DOHH2 (cell line): ENCODE measurements around the gene REC114.

ENCODE experiments used
- H3F3A ChIP-seq: fragments of 200-600 bp; sonication (generic), shearing (Covaris generic); 2 replicates; pipeline ENCODE4 v1.6.0; 2016; ENCODE audit warnings: antibody characterized with exemption, mild to moderate bottlenecking; ENCODE audit not compliant: control insufficient read depth, insufficient read depth
- H3K27ac ChIP-seq: fragments of 200-600 bp; sonication (generic); 2 replicates; pipeline ENCODE4 v1.5.1; 2014; ENCODE audit warnings: low read depth, mild to moderate bottlenecking, low read length, moderate library complexity
- H3K27me3 ChIP-seq: fragments of 200-600 bp; sonication (generic); 2 replicates; pipeline ENCODE4 v1.6.1; 2014; ENCODE audit warnings: mild to moderate bottlenecking, low read length, mixed read lengths; ENCODE audit not compliant: control insufficient read depth
- H3K36me3 ChIP-seq: fragments of 200-600 bp; sonication (generic); 2 replicates; pipeline ENCODE4 v1.6.1; 2014; ENCODE audit warnings: mild to moderate bottlenecking, low read length, moderate library complexity, mixed read lengths; ENCODE audit not compliant: control insufficient read depth
- H3K4me1 ChIP-seq: fragments of 200-600 bp; sonication (generic); 2 replicates; pipeline ENCODE4 v1.6.1; 2014; ENCODE audit warnings: mild to moderate bottlenecking, low read length, mixed read lengths; ENCODE audit not compliant: control insufficient read depth
- H3K4me2 ChIP-seq: fragments of 200-600 bp; sonication (generic); 2 replicates; pipeline ENCODE4 v1.6.0; 2014; ENCODE audit warnings: mild to moderate bottlenecking, low read length, moderate library complexity
- H3K4me3 ChIP-seq: fragments of 200-600 bp; sonication (generic); 2 replicates; pipeline ENCODE4 v1.5.1; 2014; ENCODE audit warnings: mild to moderate bottlenecking, low read length, mixed read lengths
- H3K79me2 ChIP-seq: fragments of 200-600 bp; sonication (generic); 2 replicates; pipeline ENCODE4 v1.6.1; 2014; ENCODE audit warnings: mild to moderate bottlenecking, low read length, mixed read lengths; ENCODE audit not compliant: control insufficient read depth
- H3K9me2 ChIP-seq: fragments of 200-600 bp; sonication (generic); replicated peaks from 2 replicates; pipeline ENCODE4 v1.6.1; 2014; ENCODE audit warnings: mild to moderate bottlenecking, low read length, mixed read lengths; ENCODE audit not compliant: control insufficient read depth
- H3K9me3 ChIP-seq: fragments of 200-600 bp; sonication (generic); 2 replicates; pipeline ENCODE4 v1.6.1; 2014; ENCODE audit warnings: antibody characterized with exemption, low read length, mixed read lengths; ENCODE audit not compliant: control insufficient read depth, insufficient read depth
- H4K20me1 ChIP-seq: fragments of 200-600 bp; sonication (generic); 2 replicates; pipeline ENCODE4 v1.6.0; 2014; ENCODE audit warnings: low read depth, mild to moderate bottlenecking, antibody characterized with exemption, low read length, moderate library complexity; ENCODE audit not compliant: control insufficient read depth, insufficient read depth
- EZH2phosphoT487 ChIP-seq: fragments of 200-600 bp; sonication (generic); IDR thresholded peaks from 2 replicates; pipeline ENCODE4 v1.6.1; 2017; ENCODE audit warnings: borderline replicate concordance, mild to moderate bottlenecking, antibody characterized with exemption, low read length, moderate library complexity, mixed read lengths
- TF ChIP-seq, protein P1 (sequence below): fragments of 200-600 bp; sonication (generic); IDR thresholded peaks from one replicate; pipeline ENCODE4 v1.5.1; 2014; ENCODE audit warnings: antibody characterized with exemption, mild to moderate bottlenecking, low read depth, low read length; ENCODE audit not compliant: poor library complexity, severe bottlenecking

The REC114 gene, protein sequence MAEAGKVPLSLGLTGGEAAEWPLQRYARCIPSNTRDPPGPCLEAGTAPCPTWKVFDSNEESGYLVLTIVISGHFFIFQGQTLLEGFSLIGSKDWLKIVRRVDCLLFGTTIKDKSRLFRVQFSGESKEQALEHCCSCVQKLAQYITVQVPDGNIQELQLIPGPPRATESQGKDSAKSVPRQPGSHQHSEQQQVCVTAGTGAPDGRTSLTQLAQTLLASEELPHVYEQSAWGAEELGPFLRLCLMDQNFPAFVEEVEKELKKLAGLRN

DNA sequence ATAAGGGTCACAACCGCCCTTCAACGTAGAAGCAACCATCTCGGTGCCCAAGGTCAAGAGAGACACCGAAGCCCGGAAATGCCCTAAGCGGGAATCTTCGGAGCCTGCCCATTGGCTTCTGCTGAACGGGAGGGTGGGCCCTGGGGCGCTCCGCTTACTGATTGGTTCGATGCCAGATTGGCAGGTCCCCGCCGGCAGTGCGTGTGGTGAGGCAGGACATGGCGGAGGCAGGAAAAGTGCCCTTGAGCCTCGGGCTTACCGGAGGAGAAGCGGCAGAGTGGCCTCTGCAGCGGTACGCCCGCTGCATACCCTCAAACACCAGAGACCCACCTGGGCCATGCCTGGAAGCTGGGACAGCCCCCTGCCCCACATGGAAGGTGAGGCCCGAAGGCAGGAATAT, at the start of gene REC114:
REC114 (plus strand) TSS at position 197 of the 400 bp plus-strand sequence; CDS start at position 219, 22 bp downstream.
- Histone ChIP-seq H3F3A (no peaks in the 10 kb centered on the region), H3K4me3 (no peak within 1 kb of the TSS), H3K27me3 (peaks cover 1% of the 10 kb centered on the region; the same call in 1 of the 2 replicates), H3K4me1 (no peaks in the 10 kb centered on the region), H3K9me2 (no peaks in the 10 kb centered on the region), H3K4me2 (no peak within 1 kb of the TSS), H3K36me3 (no peaks in the 10 kb centered on the region), H3K27ac (no peak within 1 kb of the TSS), H4K20me1 (no peaks in the 10 kb centered on the region), H3K79me2 (no peaks in the 10 kb centered on the region), H3K9me3 (no peaks in the 10 kb centered on the region)
- TF ChIP-seq, protein P1, sequence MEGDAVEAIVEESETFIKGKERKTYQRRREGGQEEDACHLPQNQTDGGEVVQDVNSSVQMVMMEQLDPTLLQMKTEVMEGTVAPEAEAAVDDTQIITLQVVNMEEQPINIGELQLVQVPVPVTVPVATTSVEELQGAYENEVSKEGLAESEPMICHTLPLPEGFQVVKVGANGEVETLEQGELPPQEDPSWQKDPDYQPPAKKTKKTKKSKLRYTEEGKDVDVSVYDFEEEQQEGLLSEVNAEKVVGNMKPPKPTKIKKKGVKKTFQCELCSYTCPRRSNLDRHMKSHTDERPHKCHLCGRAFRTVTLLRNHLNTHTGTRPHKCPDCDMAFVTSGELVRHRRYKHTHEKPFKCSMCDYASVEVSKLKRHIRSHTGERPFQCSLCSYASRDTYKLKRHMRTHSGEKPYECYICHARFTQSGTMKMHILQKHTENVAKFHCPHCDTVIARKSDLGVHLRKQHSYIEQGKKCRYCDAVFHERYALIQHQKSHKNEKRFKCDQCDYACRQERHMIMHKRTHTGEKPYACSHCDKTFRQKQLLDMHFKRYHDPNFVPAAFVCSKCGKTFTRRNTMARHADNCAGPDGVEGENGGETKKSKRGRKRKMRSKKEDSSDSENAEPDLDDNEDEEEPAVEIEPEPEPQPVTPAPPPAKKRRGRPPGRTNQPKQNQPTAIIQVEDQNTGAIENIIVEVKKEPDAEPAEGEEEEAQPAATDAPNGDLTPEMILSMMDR, result no peak
- TF ChIP-seq EZH2phosphoT487, result no peak

DNA sequence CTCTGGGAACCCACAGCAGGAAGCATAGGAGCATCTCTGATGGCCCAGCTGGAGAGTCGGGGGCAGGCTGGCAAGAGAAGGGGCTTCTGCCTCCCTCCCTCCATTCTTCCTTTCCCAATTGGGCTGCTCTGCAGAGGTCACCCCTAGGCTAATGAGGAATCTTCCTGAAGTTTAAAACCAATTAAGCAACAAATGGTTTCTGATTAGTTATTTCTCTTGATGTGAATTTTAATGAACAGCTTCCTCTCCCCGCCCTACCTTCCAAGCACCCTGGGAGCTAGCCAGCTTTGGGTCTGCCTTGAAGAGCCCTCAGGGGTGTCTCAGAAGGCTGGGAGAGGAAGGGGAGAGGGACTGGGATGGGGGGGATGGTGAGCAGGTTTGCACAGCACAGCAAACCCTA, 49.6 kb upstream of the REC114 start:
- no peaks in the 10 kb centered on the region for H3K27me3 ChIP-seq
- H3K9me2 ChIP-seq, result no peaks in the 10 kb centered on the region
- H3K4me2 ChIP-seq, result no peak overlapping the region
- H3K79me2 ChIP-seq, result no peaks in the 10 kb centered on the region
- no peaks in the 10 kb centered on the region for H4K20me1 ChIP-seq
- H3K27ac ChIP-seq, result no peak overlapping the region
- H3K4me3 ChIP-seq, result no peak overlapping the region
- no peaks in the 10 kb centered on the region for H3K36me3 ChIP-seq
- H3K9me3 ChIP-seq, result no peaks in the 10 kb centered on the region
- H3K4me1 ChIP-seq, result no peaks in the 10 kb centered on the region
- no peaks in the 10 kb centered on the region for H3F3A ChIP-seq
- no peak for TF ChIP-seq EZH2phosphoT487
- TF ChIP-seq, protein P1, result no peak

DNA sequence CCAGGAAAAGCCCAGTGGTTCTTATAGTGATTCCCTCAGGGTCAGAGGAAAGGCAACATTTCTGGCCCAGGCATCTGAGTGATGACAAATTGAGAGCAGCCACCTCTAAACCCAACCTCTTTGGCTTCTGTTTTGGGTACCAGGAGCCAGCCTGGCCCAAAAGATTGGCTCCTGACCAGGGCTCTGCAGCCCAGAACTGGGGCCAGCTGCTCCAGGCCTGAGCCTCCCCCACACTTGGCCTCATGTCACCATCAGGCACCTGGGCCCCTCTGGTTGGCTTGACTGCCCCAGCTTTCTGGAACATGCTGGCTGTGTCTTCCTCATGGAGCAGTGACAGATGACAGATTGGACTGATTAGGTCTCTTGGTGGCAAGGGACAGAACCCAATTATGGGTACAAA, 48.2 kb upstream of the REC114 start:
- H3K4me1 ChIP-seq, result no peaks in the 10 kb centered on the region

More for the DNA sequence above, 48.2 kb upstream of the REC114 start:
- Histone ChIP-seq H4K20me1 (no peaks in the 10 kb centered on the region), H3K79me2 (no peaks in the 10 kb centered on the region), H3K27ac (no peak overlapping the region), H3K4me2 (no peak overlapping the region), H3F3A (no peaks in the 10 kb centered on the region), H3K9me2 (no peaks in the 10 kb centered on the region), H3K9me3 (no peaks in the 10 kb centered on the region), H3K4me3 (no peak overlapping the region), H3K36me3 (no peaks in the 10 kb centered on the region), H3K27me3 (peaks cover 3% of the 10 kb centered on the region; the same call in 1 of the 2 replicates)
- TF ChIP-seq EZH2phosphoT487, result no peak
- TF ChIP-seq, protein P1, result no peak
